Right lobe of liver (tissue), 6 donors: ENCODE data around the gene STXBP4. TPM values are rescaled to one million over a fixed set of nuclear protein-coding genes. Genes with fewer than 3 reads are reported as not detected.

ENCODE experiments used
- ATAC-seq, 4 donors: fragments of 200-7000 bp; cut with Tn5 transposase; one replicate each; pipeline ENCODE4 v1.9.1; 2020; ENCODE audit warnings: mild to moderate bottlenecking in 4 of 4, moderate library complexity in 4 of 4
- DNase-seq, 3 donors: peaks; one replicate each; pipeline ENCODE4 v3.0.0-alpha.2; 2020
- H3K27ac ChIP-seq, 3 donors: fragments of 200-600 bp; one replicate each; pipeline ENCODE4 v1.8.0; 2022
- H3K27me3 ChIP-seq, 2 donors: fragments of 200-600 bp; one replicate each; pipeline ENCODE4 v1.8.0; 2022
- H3K36me3 ChIP-seq, 4 donors: fragments of 200-600 bp; sonication (generic) in 1 of 4; one replicate each; pipeline versions ENCODE4 v1.5.1 to v1.8.0; 2017 to 2022; ENCODE audit warnings: control low read depth in 1 of 4
- H3K4me1 ChIP-seq, 4 donors: fragments of 200-600 bp; sonication (generic) in 1 of 4; one replicate each; pipeline versions ENCODE4 v1.5.1 to v1.8.0; 2017 to 2022; ENCODE audit warnings: control low read depth in 1 of 4
- H3K4me3 ChIP-seq, 3 donors: fragments of 200-600 bp; one replicate each; pipeline ENCODE4 v1.8.0; 2022
- H3K9me3 ChIP-seq, 4 donors: fragments of 200-600 bp; sonication (generic) in 1 of 4; one replicate each; pipeline versions ENCODE4 v1.5.1 to v1.8.0; 2017 to 2022; ENCODE audit warnings: control low read depth in 1 of 4
- POLR2A ChIP-seq: fragments of 450-650 bp; IDR thresholded peaks from one replicate; pipeline ENCODE4 v1.6.1; 2017; ENCODE audit warnings: antibody characterized with exemption, mild to moderate bottlenecking
- WGBS: methylation state at CpG from one replicate; pipeline ENCODE4 v1.1.6; 2018; ENCODE audit warnings: low coverage, low lambda C conversion rate; ENCODE audit not compliant: insufficient coverage; ENCODE audit errors: missing lambda C conversion rate; 5-methylcytosine and 5-hydroxymethylcytosine counted together
- intact Hi-C, 2 donors: fragments of 100-400 bp; cut with DNase I; formaldehyde crosslinking; loops; one replicate each; pipeline versions ENCODE4 v1.11.2 to v1.14.1; 2022
- total RNA-seq, 6 experiments: library from RNA; depleted of rRNA in 2 of 6; stranded (reverse); fragments of >200 nt in 2 of 6; fragmentation: NEBNext Ultra II Directional in 3 of 6; extraction: Animal tissue kit (Norgen Biotek cat#: 25700) in 3 of 6; gene quantifications; one replicate each; pipeline versions ENCODE4 v1.1.0 to v1.2.4, GENCODE V29; 2016 to 2023
- TF ChIP-seq, protein P1 (sequence below), 4 donors: fragments of 200-600 bp in 3 of 4; fragments of 450-650 bp in 1 of 4; IDR thresholded peaks; one replicate each; pipeline versions ENCODE4 v1.5.1 to v1.8.0; 2016 to 2022; ENCODE audit warnings: antibody characterized with exemption in 4 of 4, mild to moderate bottlenecking in 2 of 4
- donor health status: DM: no; HTN: yes; CAD: no.
- donor health status: DM: no; HTN: no; CAD: no.
- donor health status: DM: no; HTN: no; CAD: no.
- donor health status: DM: no; HTN: yes; CAD: no.
- donor health status: DM: no; HTN: yes; CAD: no.

Gene STXBP4
- total RNA-seq, 6 experiments from 2014 or later: 2.2 to 14.8 (median 3.7) TPM

DNA sequence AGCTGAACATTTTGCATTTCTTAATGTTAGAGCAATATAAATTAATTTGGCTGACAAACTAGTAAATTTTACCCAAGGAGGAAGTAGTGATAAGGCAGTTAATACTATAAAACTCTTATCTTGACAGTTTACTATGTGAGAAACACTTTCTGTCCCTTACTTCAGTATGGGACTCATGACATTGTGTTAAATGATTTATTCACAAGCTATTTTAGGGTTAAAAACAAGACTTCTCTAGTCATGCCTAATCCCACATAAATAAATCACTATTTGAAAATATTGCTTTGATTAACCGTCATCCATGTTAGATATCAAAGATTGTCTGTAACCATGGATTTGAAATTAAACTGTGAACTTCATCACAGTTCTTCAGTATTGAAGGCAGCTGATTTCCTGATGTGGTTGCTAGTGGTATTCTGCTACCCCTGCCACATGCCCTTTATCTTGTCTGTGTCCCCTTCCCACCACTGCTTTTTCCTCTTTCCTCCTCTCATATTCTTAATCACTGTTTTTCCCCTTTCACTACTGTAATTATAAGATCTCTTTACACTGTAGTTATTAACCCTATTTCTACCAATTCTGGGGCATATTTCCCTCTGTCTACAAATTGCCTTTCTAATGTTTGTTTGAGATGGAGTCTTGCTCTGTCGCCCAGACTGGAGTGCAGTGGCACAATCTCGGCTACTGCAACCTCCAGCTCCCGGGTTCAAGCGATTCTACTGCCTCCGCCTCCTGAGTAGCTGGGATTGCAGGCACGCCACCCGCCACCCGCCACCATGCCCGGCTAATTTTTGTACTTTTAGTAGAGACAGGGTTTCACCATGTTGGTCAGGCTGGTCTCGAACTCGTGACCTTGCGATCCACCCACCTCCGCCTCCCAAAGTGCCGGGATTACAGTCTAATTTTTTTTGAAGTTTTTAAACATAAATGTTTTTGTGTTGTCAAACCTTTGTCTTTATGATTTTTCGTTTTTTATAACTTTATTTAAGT lies 95.6 kb downstream of the STXBP4 start:
- ATAC-seq (no peak), DNase-seq (no peak)
- Histone ChIP-seq H3K27ac (no peak overlapping the region), H3K4me1 (peaks cover 0 to 8% (median 0%) of the 10 kb centered on the region in 4 donors), H3K9me3 (no peaks in the 10 kb centered on the region), H3K27me3 (no peaks in the 10 kb centered on the region), H3K4me3 (no peak overlapping the region), H3K36me3 (no peaks in the 10 kb centered on the region)
- no peak for TF ChIP-seq POLR2A
- TF ChIP-seq, protein P1, sequence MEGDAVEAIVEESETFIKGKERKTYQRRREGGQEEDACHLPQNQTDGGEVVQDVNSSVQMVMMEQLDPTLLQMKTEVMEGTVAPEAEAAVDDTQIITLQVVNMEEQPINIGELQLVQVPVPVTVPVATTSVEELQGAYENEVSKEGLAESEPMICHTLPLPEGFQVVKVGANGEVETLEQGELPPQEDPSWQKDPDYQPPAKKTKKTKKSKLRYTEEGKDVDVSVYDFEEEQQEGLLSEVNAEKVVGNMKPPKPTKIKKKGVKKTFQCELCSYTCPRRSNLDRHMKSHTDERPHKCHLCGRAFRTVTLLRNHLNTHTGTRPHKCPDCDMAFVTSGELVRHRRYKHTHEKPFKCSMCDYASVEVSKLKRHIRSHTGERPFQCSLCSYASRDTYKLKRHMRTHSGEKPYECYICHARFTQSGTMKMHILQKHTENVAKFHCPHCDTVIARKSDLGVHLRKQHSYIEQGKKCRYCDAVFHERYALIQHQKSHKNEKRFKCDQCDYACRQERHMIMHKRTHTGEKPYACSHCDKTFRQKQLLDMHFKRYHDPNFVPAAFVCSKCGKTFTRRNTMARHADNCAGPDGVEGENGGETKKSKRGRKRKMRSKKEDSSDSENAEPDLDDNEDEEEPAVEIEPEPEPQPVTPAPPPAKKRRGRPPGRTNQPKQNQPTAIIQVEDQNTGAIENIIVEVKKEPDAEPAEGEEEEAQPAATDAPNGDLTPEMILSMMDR (IDR thresholded peaks at IDR 0.05): no peak
- intact Hi-C loops: no loop called here
- WGBS: 72% methylated on average over 6 of the region's 16 CpGs

DNA sequence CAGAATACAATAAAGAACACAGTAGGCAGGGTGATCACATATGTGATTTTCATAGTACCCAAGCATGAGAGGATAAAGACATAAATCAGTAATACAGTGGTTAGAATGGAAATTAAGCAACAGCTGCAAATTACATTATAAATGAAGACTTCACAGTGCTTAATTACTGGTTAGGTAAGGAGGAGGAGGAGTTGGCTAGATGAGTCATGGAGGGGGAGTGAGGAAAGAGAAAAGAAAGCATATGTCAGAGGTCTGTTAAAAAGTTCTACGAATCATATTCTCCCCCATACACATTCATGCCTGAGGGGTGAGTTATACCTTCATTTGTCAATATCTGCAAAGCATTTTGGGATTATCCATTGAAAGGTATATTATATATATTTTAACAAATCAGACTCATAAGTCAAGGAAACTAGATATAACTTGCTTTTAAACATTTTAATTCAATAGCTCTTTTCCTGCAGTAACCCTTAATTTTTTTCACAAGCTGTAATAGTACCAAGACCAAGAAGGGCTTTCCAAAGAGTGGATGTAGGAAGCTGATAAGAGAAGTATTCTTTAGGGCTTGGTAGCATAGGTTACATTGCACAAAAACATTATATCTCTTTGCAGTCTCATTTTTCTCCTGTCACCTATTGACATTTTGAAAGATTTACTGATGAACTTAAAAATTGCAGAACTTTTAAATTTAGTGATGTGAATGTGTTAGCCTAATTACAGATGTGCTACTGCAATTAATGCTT lies 99.3 kb downstream of the STXBP4 start:
- no peaks in the 10 kb centered on the region for H3K36me3 ChIP-seq
- TF ChIP-seq POLR2A: no peak
- TF ChIP-seq, protein P1 (IDR thresholded peaks at IDR 0.05): no peak
- intact Hi-C loops: no loop called here
- H3K4me3 ChIP-seq: no peak overlapping the region
- 85% methylated on average over 1 of the region's 1 CpG for WGBS
- ATAC-seq (no peak), DNase-seq (no peak)
- no peaks in the 10 kb centered on the region for H3K9me3 ChIP-seq
- H3K27me3 ChIP-seq: no peaks in the 10 kb centered on the region
- H3K27ac ChIP-seq: peak overlapping the region in 1 of 3 donors; percentile 54
- peaks cover 0 to 18% (median 2%) of the 10 kb centered on the region in 4 donors for H3K4me1 ChIP-seq

DNA sequence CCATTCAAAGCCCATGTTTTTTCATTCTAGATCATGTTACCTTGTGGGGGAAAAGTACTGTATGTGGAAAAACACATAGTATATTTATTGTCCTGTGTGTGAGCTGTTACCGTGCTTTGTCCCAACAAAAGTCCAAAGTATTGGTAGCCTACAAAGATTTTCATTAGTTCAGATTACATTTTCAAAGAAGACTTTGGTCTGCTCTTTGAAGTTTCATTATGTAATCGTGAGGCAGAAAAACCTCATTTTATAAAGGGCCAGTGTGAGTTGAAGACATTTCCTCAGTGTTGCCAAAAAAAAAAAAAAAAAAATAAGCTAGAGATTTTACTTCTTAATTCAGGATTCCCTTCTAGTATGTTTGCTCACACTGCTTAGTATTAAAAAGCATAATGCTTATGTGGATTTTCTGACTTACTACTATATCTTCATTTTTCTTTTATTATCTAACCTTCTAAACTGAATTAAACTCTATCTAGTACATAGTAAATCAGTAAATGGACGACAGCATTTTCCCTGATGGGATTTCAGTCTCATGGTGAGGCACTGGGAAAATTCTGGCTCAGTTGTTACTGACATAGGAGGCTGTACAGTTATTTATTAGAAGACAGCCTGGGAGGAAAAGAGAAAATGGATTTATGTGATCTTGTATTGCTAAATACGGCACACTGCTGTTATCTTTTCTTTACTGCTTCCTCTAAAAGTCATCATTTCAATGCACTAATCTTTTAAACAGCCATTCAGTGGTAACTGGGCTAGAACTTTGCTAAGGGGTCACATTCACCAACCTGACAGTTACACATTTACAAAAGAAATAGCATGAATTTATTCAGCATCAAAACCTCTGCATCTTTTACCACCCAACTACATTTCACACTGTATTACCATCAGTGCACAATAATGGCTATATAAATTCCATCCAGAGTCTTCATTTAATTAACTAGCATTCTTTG lies 100.6 kb downstream of the STXBP4 start:
- intact Hi-C loops: no loop called here
- Histone ChIP-seq H3K4me1 (peaks cover 0 to 18% (median 2%) of the 10 kb centered on the region in 4 donors), H3K4me3 (no peak overlapping the region), H3K9me3 (no peaks in the 10 kb centered on the region), H3K27ac (peak overlapping the region in 1 of 3 donors; percentile 54), H3K36me3 (no peaks in the 10 kb centered on the region), H3K27me3 (no peaks in the 10 kb centered on the region)
- WGBS: 16% methylated on average over 4 of the region's 4 CpGs
- DNase-seq: no peak
- ATAC-seq: peak; percentile 61 to 85 (median 77)
- TF ChIP-seq POLR2A: no peak
- TF ChIP-seq, protein P1 (IDR thresholded peaks at IDR 0.05): no peak

DNA sequence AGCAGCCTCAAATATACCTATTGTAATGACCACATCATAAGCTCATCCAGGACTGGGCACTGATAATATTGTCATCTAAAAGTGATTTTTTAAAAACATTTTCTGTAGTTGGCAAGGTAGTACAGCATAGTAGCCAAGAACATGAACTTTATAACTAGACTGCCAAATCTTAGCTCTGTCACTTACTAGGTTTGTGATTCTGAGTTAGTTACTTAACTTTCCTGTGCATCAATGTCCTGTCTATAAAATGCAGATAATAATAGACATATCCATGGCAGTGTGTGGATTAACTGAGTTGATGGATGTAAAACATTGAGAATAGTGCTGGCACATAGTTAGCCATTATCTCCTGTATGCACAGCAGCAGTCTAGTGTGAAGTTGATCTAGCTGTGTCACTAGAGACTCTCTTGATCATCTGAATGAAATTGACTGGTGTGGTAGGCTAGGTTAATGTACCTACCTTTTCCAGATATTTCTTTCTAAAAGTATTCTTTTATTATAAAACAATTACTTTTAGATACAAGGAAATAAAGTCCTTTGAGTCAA lies 101.5 kb downstream of the STXBP4 start:
- Histone ChIP-seq H3K36me3 (no peaks in the 10 kb centered on the region), H3K4me3 (no peak overlapping the region), H3K27me3 (no peaks in the 10 kb centered on the region), H3K4me1 (peaks cover 0 to 18% (median 2%) of the 10 kb centered on the region in 4 donors), H3K9me3 (no peaks in the 10 kb centered on the region), H3K27ac (peak overlapping the region in 1 of 3 donors; percentile 54)
- intact Hi-C loops: no loop called here
- ATAC-seq (peak in 2 of 4 donors; percentile 23 to 61), DNase-seq (no peak)
- no peak for TF ChIP-seq POLR2A
- TF ChIP-seq, protein P1 (IDR thresholded peaks at IDR 0.05): no peak
